Parathyroid adenoma (tissue), 2 donors: ENCODE data around the gene SLC51B.

Source experiments
- H2AFZ ChIP-seq: fragments of 300-600 bp; sonication (generic); one replicate; pipeline ENCODE4 v1.7.0; 2017; ENCODE audit warnings: antibody characterized with exemption, mild to moderate bottlenecking
- H3K27ac ChIP-seq: fragments of 300-600 bp; sonication (generic); one replicate; pipeline ENCODE4 v1.7.0; 2017
- H3K27me3 ChIP-seq: fragments of 300-600 bp; sonication (generic); one replicate; pipeline ENCODE4 v1.7.0; 2017; ENCODE audit warnings: low read length; ENCODE audit not compliant: control insufficient read depth, insufficient read depth
- H3K36me3 ChIP-seq: fragments of 300-600 bp; sonication (generic); one replicate; pipeline ENCODE4 v1.7.0; 2017; ENCODE audit warnings: low read length; ENCODE audit not compliant: control insufficient read depth, insufficient read depth
- H3K4me1 ChIP-seq: fragments of 300-600 bp; sonication (generic); one replicate; pipeline ENCODE4 v1.7.0; 2017; ENCODE audit warnings: control low read depth
- H3K4me2 ChIP-seq: fragments of 300-600 bp; sonication (generic); one replicate; pipeline ENCODE4 v1.7.0; 2017; ENCODE audit warnings: low read length
- H3K4me3 ChIP-seq: fragments of 300-600 bp; sonication (generic); one replicate; pipeline ENCODE4 v1.7.0; 2017; ENCODE audit warnings: low read depth, low read length
- H3K79me2 ChIP-seq: fragments of 300-600 bp; sonication (generic); one replicate; pipeline ENCODE4 v1.7.0; 2017; ENCODE audit warnings: control low read depth
- H3K9ac ChIP-seq: fragments of 300-600 bp; sonication (generic); one replicate; pipeline ENCODE4 v1.7.0; 2017; ENCODE audit warnings: mild to moderate bottlenecking
- H3K9me3 ChIP-seq: fragments of 300-600 bp; sonication (generic); one replicate; pipeline ENCODE4 v1.7.0; 2017; ENCODE audit warnings: low read length; ENCODE audit not compliant: control insufficient read depth
- TF ChIP-seq, protein P1 (sequence below): fragments of 300-600 bp; sonication (generic); IDR thresholded peaks from one replicate; pipeline ENCODE4 v1.7.0; 2017; ENCODE audit warnings: antibody characterized with exemption, mild to moderate bottlenecking
- donor health status: primary hyperparathyroidism.

The SLC51B gene

GRCh38 chr15:65029736-65030208 is 15.4 kb upstream of the SLC51B start:
- Histone ChIP-seq H3K4me3 (no peak overlapping the region), H3K4me1 (no peaks in the 10 kb centered on the region), H3K9ac (no peak overlapping the region), H3K36me3 (no peaks in the 10 kb centered on the region), H2AFZ (peak overlapping the region; percentile 93), H3K9me3 (no peaks in the 10 kb centered on the region), H3K79me2 (no peaks in the 10 kb centered on the region), H3K27ac (no peak overlapping the region), H3K27me3 (no peaks in the 10 kb centered on the region), H3K4me2 (no peak overlapping the region)
- TF ChIP-seq, protein P1, sequence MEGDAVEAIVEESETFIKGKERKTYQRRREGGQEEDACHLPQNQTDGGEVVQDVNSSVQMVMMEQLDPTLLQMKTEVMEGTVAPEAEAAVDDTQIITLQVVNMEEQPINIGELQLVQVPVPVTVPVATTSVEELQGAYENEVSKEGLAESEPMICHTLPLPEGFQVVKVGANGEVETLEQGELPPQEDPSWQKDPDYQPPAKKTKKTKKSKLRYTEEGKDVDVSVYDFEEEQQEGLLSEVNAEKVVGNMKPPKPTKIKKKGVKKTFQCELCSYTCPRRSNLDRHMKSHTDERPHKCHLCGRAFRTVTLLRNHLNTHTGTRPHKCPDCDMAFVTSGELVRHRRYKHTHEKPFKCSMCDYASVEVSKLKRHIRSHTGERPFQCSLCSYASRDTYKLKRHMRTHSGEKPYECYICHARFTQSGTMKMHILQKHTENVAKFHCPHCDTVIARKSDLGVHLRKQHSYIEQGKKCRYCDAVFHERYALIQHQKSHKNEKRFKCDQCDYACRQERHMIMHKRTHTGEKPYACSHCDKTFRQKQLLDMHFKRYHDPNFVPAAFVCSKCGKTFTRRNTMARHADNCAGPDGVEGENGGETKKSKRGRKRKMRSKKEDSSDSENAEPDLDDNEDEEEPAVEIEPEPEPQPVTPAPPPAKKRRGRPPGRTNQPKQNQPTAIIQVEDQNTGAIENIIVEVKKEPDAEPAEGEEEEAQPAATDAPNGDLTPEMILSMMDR, result no peak

GRCh38 chr15:65032801-65033537 is 12.2 kb upstream of the SLC51B start:
- Histone ChIP-seq H2AFZ (peak overlapping the region; percentile 53), H3K27ac (no peak overlapping the region), H3K9ac (no peak overlapping the region), H3K4me3 (no peak overlapping the region), H3K27me3 (no peaks in the 10 kb centered on the region), H3K79me2 (no peaks in the 10 kb centered on the region), H3K4me1 (no peaks in the 10 kb centered on the region), H3K9me3 (no peaks in the 10 kb centered on the region), H3K4me2 (no peak overlapping the region), H3K36me3 (no peaks in the 10 kb centered on the region)
- TF ChIP-seq, protein P1, result peak; percentile 42

- no peak overlapping the region for H3K27ac ChIP-seq
- no peak overlapping the region for H2AFZ ChIP-seq
- H3K4me2 ChIP-seq, result no peak overlapping the region
- H3K79me2 ChIP-seq, result no peaks in the 10 kb centered on the region
- H3K4me3 ChIP-seq, result no peak overlapping the region
- no peaks in the 10 kb centered on the region for H3K4me1 ChIP-seq
- no peaks in the 10 kb centered on the region for H3K36me3 ChIP-seq
- TF ChIP-seq, protein P1, result no peak
- H3K9me3 ChIP-seq, result no peaks in the 10 kb centered on the region
- no peak overlapping the region for H3K9ac ChIP-seq
- no peaks in the 10 kb centered on the region for H3K27me3 ChIP-seq
Observed at GRCh38 chr15:65033659-65034269, 11.4 kb upstream of the SLC51B start.

DNA sequence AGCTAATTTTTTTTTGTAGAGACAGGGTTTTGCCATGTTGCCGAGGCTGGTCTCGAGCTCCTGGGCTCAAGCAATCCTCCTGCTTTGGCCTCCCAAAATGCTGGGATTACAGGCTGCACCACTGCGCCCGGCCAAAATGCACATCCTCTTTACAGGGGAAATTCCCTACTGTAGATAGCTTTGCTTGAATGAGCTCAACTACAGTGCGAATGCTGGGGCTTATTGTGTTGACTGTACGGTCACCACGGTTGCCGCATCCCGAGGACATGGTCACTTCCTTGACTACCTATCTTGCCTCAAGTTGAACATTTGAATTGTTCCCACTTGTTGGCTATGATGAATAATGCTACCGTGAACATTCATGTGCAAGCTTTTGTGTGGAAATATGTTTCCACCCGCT is 10.5 kb upstream of the SLC51B start:
- Histone ChIP-seq H2AFZ (no peak overlapping the region), H3K9me3 (no peaks in the 10 kb centered on the region), H3K79me2 (no peaks in the 10 kb centered on the region), H3K27ac (no peak overlapping the region), H3K4me2 (no peak overlapping the region), H3K27me3 (no peaks in the 10 kb centered on the region), H3K4me1 (no peaks in the 10 kb centered on the region), H3K4me3 (no peak overlapping the region), H3K36me3 (no peaks in the 10 kb centered on the region), H3K9ac (no peak overlapping the region)
- TF ChIP-seq, protein P1, result no peak
